Dermis microvascular lymphatic vessel endothelial cell (primary cell): ENCODE results near the gene ALDH1B1. TPM values are rescaled to one million over a fixed set of nuclear protein-coding genes. Genes with fewer than 3 reads are reported as not detected.
"Not testable (repeated sequence)": the region's sequence is repeated elsewhere in the genome, so short reads cannot be mapped to it uniquely, and the experiment has no call there.

Experiments used
- DNase-seq, 2 donors: peaks; one replicate each; pipeline versions ENCODE4 v3.0.0 to v3.0.0-alpha.2; 2010; ENCODE audit warnings: low read depth in 2 of 2
- total RNA-seq: library from RNA; depleted of rRNA; stranded (reverse); fragments of >200 nt; gene quantifications from 2 replicates; pipeline ENCODE4 v1.2.1, GENCODE V29; 2014

Gene ALDH1B1
- total RNA-seq, 1 donor from 2014 or later: 10.5 TPM

DNA sequence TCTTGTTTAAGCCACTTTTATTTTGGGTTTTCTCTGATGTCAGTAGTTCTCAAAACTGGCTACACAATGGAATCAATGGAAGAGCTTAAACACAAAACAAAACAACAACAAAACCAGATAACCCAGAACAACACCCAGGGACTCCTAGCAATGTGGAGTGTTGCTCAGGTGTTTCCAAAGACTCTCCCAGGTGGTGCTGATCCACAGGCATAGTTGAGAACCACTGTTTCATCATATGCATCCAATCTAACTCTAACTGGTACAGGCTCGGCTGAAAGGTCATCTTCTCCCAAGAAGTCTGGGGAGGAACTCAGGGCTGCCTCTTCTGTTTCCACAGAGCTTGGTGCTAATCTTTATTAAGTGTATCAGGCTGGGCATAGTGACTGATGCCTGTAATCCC lies 5.4 kb upstream of the ALDH1B1 start:
- DNase-seq: no peak

DNA sequence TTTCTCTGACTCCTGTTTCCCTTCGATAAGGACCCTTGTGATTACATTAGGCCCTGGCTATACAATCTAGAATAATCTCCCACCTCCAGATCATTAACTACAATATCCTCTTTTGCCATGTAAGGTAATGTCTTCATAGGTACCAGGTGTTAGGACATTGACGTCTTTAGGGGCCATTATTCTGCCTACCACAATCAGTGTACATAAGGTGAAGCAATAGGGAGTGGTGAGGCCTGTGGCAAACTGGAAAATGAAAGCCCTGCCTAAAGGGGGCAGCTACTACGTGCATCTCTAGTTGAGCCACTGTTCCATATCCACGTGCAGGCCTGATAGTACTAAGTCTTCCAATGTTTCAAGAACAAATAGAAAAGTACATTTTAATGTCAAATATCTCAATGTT lies 4.8 kb upstream of the ALDH1B1 start:
- DNase-seq: no peak

DNA sequence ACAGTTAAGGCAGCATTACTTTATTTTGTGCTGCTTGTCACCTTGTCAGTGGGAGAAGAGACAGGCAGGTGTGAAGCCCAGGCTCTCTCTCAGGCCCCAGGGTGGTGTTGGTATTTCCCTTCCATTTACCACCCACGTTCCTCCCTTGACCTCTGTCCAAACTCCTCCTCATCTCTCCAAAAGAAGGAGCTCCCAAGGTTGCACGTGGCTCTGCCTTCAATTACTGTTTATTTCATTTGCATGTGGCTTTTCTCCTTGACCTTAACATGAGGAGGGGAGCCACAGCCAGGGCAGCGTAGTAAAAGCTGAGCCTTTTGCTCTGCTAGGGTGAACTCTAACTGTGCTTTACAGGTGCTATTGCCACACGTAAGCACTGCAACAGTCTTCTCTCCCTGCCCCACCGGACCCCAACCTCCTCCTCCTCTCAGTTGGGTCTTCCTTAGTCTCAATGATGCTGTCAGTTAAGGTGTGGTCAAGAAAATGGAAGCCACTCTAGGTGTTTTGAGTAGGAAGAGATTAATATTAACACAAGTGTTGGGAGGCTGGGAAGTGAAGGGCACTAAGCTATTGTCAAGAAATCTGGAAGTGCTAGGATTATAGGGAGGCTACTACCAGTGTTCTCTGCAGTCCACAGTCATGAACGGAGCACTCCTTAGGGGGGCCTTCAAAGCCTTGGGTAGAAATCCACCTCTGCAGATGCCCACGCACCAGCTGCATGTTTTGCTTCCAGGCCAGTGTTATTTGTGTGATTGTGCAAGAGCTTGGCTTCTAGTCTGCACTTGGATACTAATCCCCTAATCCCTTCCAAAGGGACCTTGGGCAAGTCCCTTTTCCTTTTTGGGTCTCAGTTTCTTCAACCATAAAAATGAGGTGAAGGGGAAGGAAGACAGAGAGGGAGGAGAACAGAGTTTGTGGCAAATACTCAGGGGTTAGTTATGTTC lies 3.9 kb upstream of the ALDH1B1 start:
- no peak for DNase-seq

GRCh38 chr9:38389313-38389712 lies 3.2 kb upstream of the ALDH1B1 start:
- DNase-seq: no peak

GRCh38 chr9:38390442-38390841 lies 2.1 kb upstream of the ALDH1B1 start:
- DNase-seq: no peak

DNA sequence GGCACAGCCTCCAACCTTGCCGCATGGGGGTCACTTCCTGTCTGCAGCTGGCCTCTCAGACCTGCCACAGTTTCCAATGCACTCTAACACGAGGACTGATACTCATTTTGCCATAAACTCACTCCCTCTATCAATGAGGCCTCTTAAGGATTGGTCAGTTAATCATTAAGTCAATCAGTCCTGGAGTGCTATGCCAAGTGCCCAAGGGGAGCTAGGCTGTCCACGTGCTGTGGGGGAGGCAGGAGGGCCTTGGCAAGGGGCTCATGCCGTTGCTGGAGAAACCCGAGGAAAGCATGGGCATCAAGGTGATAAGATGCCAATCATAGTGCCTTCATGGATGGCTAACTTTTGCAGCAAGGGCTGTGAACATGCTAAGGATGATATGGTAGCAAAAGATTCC lies 1.7 kb upstream of the ALDH1B1 start:
- no peak for DNase-seq

GRCh38 chr9:38391278-38392118 lies 1.0 kb upstream of the ALDH1B1 start:
- DNase-seq: no peak

DNA sequence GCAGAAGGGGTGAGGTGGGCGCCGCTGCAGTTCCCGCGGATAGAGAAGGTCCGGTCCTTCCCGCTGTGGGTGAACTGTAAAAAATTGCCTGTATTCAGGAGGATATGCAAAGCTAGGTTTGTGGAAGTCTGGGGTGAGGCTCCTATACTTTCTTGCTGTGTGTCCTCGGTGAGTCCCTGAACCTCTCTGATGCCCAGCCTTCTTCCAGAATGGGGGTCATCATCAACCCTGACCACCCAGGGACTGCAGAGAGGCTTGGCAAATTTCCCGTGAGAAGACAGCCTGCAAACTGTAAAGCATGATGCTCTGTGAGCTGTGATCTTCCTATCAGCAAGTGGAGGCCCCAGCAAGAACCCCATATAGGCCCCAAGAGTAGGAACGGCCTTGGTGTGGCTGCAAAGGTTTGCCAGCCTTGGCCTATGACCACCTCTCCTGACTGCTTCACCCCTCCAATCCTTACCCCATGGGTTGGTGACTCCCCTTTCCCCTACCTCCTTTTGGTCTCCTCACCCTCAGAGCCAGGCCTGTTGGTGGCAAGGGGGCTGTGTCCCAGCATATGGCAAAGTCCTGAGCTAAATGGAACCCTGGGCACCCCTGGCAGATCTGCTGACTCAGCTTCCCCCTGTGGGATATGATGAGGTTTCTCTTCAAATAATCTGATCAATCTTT lies 760 bp downstream of the ALDH1B1 start:
- DNase-seq: no peak

- DNase-seq: no peak
Observed at GRCh38 chr9:38394416-38394815, 1.9 kb downstream of the ALDH1B1 start.

DNA sequence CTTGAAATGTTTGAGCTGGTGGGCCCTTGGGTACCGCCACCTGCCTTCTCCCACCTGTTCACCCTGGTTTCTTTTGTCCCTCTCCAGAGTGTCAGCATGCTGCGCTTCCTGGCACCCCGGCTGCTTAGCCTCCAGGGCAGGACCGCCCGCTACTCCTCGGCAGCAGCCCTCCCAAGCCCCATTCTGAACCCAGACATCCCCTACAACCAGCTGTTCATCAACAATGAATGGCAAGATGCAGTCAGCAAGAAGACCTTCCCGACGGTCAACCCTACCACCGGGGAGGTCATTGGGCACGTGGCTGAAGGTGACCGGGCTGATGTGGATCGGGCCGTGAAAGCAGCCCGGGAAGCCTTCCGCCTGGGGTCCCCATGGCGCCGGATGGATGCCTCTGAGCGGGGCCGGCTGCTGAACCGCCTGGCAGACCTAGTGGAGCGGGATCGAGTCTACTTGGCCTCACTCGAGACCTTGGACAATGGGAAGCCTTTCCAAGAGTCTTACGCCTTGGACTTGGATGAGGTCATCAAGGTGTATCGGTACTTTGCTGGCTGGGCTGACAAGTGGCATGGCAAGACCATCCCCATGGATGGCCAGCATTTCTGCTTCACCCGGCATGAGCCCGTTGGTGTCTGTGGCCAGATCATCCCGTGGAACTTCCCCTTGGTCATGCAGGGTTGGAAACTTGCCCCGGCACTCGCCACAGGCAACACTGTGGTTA lies 3.3 kb downstream of the ALDH1B1 start:
- DNase-seq: no peak

GRCh38 chr9:38396371-38396671 lies 3.8 kb downstream of the ALDH1B1 start:
- no peak for DNase-seq

DNA sequence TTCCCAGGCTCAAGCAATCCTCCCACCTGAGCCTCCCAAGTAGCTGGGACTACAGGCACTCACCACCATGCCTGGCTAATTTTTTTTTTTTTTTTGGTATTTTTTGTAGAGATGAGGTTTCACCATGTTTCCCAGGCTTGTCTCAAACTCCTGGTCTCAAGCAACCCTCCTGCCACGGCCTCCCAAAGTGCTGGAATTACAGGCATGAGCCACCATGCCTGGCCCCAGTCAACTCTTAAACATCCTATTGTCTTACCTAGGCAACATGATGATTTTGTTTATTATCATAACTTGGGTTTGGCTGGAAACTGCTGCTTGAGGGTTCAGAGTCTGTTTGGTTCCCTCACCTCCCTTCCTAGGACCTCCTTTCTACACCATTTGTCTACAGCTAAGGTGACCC lies 6.7 kb downstream of the ALDH1B1 start:
- DNase-seq: not testable (repeated sequence)

DNA sequence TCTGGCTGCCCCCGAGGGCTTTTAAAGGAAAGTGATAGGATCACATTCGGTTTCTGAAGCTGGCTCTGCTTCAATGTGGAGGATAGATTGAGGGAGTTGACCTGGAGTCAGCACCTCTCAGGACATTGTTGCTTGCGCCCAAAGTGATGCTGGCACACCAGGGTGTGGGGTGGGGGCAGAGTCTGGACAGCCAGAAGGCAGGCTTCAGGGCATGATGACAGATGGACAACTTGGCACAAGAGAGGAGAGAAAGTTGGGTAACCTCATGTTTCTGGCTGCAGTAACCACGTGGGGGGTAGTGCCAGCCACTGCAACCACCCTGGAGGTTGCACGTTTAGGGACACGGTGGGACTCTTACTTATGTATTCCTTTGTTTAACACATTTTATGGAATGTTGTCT lies 9.5 kb downstream of the ALDH1B1 start:
- no peak for DNase-seq

- DNase-seq: no peak
Observed at GRCh38 chr9:38404314-38404713, 11.8 kb downstream of the ALDH1B1 start.

DNA sequence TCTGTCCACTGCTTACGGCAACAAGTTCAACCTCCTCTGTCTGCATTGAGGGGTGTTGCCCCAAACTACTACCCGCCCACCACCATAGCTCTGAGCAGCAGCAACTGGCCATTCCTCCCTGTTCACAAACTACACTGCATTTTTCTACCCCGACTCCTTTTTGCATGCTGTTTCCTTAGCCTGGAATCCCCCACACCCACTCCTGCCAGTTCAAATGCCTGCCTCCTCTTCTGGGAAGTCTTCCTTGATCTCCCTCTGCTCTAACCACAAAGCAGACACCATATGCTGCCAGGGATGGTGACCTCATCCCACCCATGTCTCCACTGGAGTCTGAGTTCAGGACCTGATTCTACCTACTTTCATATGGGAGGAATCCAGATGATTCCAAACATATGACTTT lies 13.3 kb downstream of the ALDH1B1 start:
- no peak for DNase-seq

DNA sequence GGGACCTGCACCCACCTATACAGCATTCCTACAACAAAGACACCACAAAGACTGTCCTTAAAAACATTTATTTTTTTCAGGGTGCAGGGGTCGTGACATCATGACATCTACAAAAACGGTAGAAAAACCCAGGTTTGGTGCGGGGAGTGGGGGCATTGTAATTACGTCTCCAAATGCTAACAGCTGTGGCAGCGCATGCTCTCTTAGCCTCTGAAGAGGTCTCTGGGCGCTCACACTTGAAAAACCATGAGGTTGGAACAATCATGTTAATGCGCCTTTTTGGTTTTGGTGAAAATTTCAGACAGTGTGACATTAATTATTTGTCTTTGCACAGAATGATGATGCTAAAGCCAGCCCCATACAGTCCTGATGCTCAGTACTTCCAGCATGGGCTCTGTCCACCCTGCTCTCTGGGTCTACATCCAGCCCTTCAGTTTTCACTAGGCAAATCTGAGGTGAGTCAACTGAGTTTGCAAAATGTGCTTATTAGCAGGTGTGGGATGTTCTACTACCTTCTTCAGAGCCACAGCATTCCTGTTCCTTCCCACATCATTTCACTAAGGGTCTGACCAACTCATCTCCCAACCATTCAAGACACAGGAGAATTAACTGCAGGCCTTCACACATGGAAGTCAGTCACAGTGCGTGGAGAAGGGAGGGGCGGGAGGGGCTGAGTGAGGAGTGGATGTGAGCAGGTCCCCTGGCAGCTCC lies 14.1 kb downstream of the ALDH1B1 start:
- DNase-seq: no peak

GRCh38 chr9:38408719-38409118 lies 16.2 kb downstream of the ALDH1B1 start:
- no peak for DNase-seq

DNA sequence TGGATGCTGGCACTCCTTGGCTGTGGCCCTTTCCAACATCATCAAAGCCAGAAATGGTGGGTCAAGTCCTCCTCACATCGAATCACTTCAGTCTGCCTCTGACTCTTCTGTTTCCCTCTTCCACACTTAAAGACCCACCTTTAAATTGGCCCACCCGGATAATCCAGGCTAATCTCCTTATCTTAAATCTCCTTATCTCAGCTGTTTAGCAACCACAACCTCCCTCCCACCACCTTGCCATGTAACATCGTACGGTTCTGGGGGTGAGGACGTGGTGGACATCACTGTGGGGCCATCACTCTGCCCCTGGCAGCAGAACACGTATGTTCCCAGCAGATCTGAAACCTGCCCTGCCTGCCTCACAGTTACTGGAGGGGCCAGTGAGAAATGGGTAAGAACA lies 20.2 kb downstream of the ALDH1B1 start:
- DNase-seq: no peak

DNA sequence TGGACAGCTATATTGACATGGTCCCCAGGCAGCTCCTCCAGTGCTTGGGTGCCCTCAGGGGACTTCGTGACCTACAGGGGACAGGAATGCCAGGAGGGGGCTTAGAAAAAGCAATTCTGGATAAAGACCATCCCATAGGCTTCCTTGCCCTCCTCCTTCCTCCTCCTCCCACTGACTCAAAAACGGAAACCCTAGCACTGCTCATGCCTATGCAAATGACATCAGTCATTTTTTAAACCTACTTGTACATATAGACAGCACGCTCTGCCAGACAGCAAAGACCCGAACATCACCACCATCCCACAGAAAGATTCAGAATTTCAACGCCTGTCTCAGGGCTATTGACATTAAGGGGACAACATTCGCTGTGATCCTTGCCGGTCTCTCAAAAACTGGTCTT lies 20.8 kb downstream of the ALDH1B1 start:
- DNase-seq: no peak

DNA sequence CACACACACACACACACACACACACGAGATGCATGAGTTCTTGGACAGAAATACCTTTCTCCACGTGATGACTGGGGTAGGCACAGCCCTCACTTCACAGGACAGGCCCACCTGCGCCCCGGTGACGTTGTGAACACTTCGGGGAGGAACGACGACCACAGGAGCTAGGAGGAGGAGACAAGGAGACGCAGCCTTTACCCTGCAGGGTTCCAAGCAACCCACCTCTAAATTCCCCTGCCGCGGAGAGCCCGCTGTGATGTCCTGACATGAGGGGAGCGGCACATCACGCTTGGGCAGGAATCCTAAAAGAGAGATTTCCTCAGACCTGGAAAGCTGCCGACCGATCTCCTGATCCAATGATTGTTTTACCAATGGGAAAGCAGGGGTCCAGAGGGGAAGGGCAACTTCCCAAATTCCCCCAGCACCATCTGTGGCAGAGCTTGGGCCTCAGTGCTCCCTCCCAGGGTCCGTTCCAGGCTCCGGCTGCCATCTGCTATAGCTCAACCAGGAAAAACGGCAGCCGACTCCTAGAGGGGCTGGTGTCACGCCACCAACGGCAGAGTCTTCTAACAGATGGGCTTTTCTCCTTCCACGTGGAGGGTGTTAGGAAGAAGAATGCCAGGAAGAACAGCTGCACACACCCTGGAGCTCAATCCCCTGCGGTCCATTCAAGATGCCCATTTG lies 21.7 kb downstream of the ALDH1B1 start:
- no peak for DNase-seq
